ENCODE measurements around the gene NOC3L.

Gene NOC3L

GRCh38 chr10:94308866-94309265 is 53.9 kb downstream of the NOC3L start:
- Mint-ChIP-seq H3K4me3 (no peak overlapping the region), H3K27ac (no peak overlapping the region), H3K4me1 (ENCODE audit: low read depth) (peaks cover 2% of the 10 kb centered on the region), H3K36me3 (ENCODE audit: low read depth) (no peaks in the 10 kb centered on the region), H3K27me3 (ENCODE audit: low read depth) (peaks cover 74% of the 10 kb centered on the region), H3K9me3 (no peaks in the 10 kb centered on the region)
- no peak for DNase-seq (ENCODE audit: low spot score)

DNA sequence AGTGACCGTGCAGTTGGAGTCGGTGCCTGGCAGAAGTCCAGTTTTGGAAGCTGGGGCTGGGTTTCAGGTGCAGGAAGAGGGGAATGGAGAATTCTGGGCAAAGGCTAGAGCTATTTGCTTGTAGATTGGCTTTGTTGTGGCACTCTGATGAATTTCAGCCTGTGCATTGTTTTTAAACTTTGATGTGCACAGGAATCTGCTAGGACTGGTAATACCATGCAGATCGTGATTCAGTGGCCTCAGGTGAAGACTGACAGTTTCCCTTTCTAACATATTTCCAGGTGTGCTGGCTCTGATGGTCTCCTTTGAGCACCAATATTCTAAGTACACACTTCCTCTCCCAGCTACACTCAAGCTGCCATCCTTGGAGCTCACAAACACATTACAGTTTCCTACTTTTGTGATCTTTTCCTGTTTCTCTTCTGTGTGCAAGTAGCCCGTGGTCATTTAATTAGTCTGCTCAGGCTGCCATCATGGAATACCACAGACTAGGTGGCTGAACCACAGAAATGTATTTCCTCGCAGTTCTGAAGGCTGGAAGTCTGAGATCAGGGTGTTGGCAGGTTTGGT is 55.6 kb downstream of the NOC3L start:
- Mint-ChIP-seq H3K4me1 (ENCODE audit: low read depth) (peaks cover 2% of the 10 kb centered on the region), H3K27ac (no peak overlapping the region), H3K27me3 (ENCODE audit: low read depth) (peaks cover 78% of the 10 kb centered on the region), H3K4me3 (no peak overlapping the region), H3K9me3 (no peaks in the 10 kb centered on the region), H3K36me3 (ENCODE audit: low read depth) (no peaks in the 10 kb centered on the region)
- no peak for DNase-seq (ENCODE audit: low spot score)

DNA sequence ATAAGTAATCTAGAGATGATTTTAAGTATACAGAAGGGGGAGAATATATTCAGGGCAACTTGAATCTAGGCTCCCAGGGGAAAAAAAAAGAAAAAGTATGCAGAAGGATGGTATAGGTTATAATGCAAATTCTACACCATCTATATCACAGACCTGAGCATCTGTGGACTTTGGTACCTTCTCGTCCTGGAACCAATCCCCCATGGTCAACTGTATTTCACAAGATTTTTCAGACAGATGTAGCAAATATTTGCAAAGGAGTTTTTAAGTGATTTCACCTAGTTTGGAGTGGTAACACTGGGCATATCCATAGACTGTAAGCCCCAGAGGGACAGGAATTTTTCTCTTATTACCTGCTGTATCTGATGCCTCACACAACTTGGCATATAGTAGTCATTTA is 58.8 kb downstream of the NOC3L start:
- Mint-ChIP-seq H3K36me3 (ENCODE audit: low read depth) (no peaks in the 10 kb centered on the region), H3K9me3 (no peaks in the 10 kb centered on the region), H3K27ac (no peak overlapping the region), H3K4me1 (ENCODE audit: low read depth) (peaks cover 16% of the 10 kb centered on the region), H3K4me3 (no peak overlapping the region), H3K27me3 (ENCODE audit: low read depth) (peaks cover 78% of the 10 kb centered on the region)
- no peak for DNase-seq (ENCODE audit: low spot score)

- H3K4me1 Mint-ChIP-seq (ENCODE audit: low read depth): peaks cover 23% of the 10 kb centered on the region
- H3K9me3 Mint-ChIP-seq: no peaks in the 10 kb centered on the region
- DNase-seq (ENCODE audit: low spot score): no peak
- H3K4me3 Mint-ChIP-seq: no peak overlapping the region
- H3K36me3 Mint-ChIP-seq (ENCODE audit: low read depth): no peaks in the 10 kb centered on the region
- no peak overlapping the region for H3K27ac Mint-ChIP-seq
- H3K27me3 Mint-ChIP-seq (ENCODE audit: low read depth): peaks cover 74% of the 10 kb centered on the region
These were observed 62.7 kb downstream of the NOC3L start for GRCh38 chr10:94300042-94300441.

DNA sequence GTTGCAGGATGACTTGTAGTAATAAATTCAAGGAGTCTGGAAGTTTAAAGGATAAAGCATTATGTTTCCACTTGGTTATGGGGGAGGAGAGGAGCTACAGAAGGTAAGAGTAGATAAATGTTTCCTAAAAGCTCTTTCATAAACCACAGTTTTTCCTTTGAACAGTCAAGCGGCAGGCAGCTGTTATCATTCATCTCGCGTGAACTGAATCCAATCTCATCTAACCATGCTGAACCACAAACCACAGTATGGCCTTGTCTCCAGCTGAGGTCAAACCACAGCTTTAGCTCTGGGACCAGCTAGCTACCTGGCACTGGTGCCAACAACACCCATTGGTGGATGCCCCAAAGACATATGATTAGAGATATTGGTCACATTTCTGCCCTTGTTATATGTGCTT is 63.3 kb downstream of the NOC3L start:
- peaks cover 72% of the 10 kb centered on the region for H3K27me3 Mint-ChIP-seq (ENCODE audit: low read depth)
- H3K9me3 Mint-ChIP-seq: no peaks in the 10 kb centered on the region
- H3K4me3 Mint-ChIP-seq: peak overlapping the region; percentile 33

GRCh38 chr10:94294168-94294567 is 68.6 kb downstream of the NOC3L start:
- H3K4me1 Mint-ChIP-seq (ENCODE audit: low read depth): peaks cover 11% of the 10 kb centered on the region
- H3K27me3 Mint-ChIP-seq (ENCODE audit: low read depth): peaks cover 73% of the 10 kb centered on the region

More for the DNA sequence above, 63.3 kb downstream of the NOC3L start:
- Mint-ChIP-seq H3K4me1 (ENCODE audit: low read depth) (peaks cover 23% of the 10 kb centered on the region), H3K27ac (no peak overlapping the region), H3K36me3 (ENCODE audit: low read depth) (no peaks in the 10 kb centered on the region)
- DNase-seq (ENCODE audit: low spot score): peak; percentile 64

DNA sequence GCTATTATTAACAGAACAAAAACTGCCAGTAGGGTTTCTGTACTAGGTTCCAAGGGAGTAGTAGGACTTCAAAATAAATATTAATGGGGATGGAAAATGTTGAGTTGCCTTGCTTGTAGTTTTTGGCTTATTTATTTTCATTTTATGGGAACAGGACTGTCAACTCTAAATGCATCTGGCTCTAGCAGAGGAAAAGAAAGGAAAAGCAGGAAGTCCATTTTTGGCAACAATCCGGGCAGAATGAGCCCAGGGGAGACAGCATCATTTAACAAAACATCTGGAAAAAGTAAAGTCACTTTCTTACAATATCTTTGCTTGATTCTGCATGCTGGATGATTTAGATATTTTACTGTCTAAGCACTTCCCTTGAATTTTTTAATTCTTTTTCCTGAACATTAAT is 69.4 kb downstream of the NOC3L start:
- Mint-ChIP-seq H3K36me3 (ENCODE audit: low read depth) (no peaks in the 10 kb centered on the region), H3K4me1 (ENCODE audit: low read depth) (peaks cover 3% of the 10 kb centered on the region), H3K27me3 (ENCODE audit: low read depth) (peaks cover 68% of the 10 kb centered on the region), H3K27ac (no peak overlapping the region), H3K4me3 (no peak overlapping the region), H3K9me3 (no peaks in the 10 kb centered on the region)
- DNase-seq (ENCODE audit: low spot score): no peak

More at GRCh38 chr10:94294168-94294567, 68.6 kb downstream of the NOC3L start:
- no peaks in the 10 kb centered on the region for H3K9me3 Mint-ChIP-seq
- no peak overlapping the region for H3K27ac Mint-ChIP-seq
- no peak overlapping the region for H3K4me3 Mint-ChIP-seq
- H3K36me3 Mint-ChIP-seq (ENCODE audit: low read depth): no peaks in the 10 kb centered on the region
- no peak for DNase-seq (ENCODE audit: low spot score)

GRCh38 chr10:94292434-94293090 is 70.2 kb downstream of the NOC3L start:
- Mint-ChIP-seq H3K4me3 (no peak overlapping the region), H3K27ac (no peak overlapping the region), H3K36me3 (ENCODE audit: low read depth) (no peaks in the 10 kb centered on the region), H3K27me3 (ENCODE audit: low read depth) (peaks cover 68% of the 10 kb centered on the region), H3K9me3 (no peaks in the 10 kb centered on the region), H3K4me1 (ENCODE audit: low read depth) (no peaks in the 10 kb centered on the region)
- no peak for DNase-seq (ENCODE audit: low spot score)

- DNase-seq (ENCODE audit: low spot score): no peak
- Mint-ChIP-seq H3K36me3 (ENCODE audit: low read depth) (no peaks in the 10 kb centered on the region), H3K9me3 (no peaks in the 10 kb centered on the region), H3K4me1 (ENCODE audit: low read depth) (peaks cover 2% of the 10 kb centered on the region), H3K4me3 (no peak overlapping the region), H3K27ac (no peak overlapping the region), H3K27me3 (ENCODE audit: low read depth) (peaks cover 68% of the 10 kb centered on the region)
These were observed 74.2 kb downstream of the NOC3L start for GRCh38 chr10:94288361-94289101.

- Mint-ChIP-seq H3K4me1 (ENCODE audit: low read depth) (peaks cover 2% of the 10 kb centered on the region), H3K4me3 (no peak overlapping the region), H3K27ac (no peak overlapping the region), H3K9me3 (no peaks in the 10 kb centered on the region), H3K36me3 (ENCODE audit: low read depth) (no peaks in the 10 kb centered on the region), H3K27me3 (ENCODE audit: low read depth) (peaks cover 63% of the 10 kb centered on the region)
- no peak for DNase-seq (ENCODE audit: low spot score)
These were observed 75.4 kb downstream of the NOC3L start for GRCh38 chr10:94287336-94287735.

GRCh38 chr10:94286901-94287300 is 75.8 kb downstream of the NOC3L start:
- Mint-ChIP-seq H3K9me3 (no peaks in the 10 kb centered on the region), H3K4me3 (no peak overlapping the region), H3K27me3 (ENCODE audit: low read depth) (peaks cover 63% of the 10 kb centered on the region), H3K27ac (no peak overlapping the region), H3K4me1 (ENCODE audit: low read depth) (peaks cover 2% of the 10 kb centered on the region), H3K36me3 (ENCODE audit: low read depth) (no peaks in the 10 kb centered on the region)
- no peak for DNase-seq (ENCODE audit: low spot score)

DNA sequence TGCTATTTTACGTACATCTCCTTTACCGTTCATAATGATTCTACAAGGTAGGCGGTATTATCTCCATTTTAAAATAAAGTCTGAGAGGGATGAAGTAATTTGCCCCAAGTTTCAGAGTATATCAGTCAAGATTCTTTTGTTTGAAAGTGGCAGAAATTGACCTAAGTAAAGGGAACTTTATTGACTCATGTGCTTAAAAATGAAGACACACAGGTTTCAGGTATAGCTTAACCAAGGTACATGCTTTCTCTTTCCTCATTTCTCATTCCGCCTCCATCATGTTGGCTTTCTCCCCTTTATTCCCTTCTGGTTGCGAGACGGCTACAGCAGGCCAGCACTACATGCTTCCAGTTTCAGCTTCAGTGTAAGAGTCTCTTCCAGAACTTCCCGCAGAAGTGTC is 77.5 kb downstream of the NOC3L start:
- DNase-seq (ENCODE audit: low spot score): no peak
- Mint-ChIP-seq H3K27ac (no peak overlapping the region), H3K4me3 (no peak overlapping the region), H3K4me1 (ENCODE audit: low read depth) (peaks cover 2% of the 10 kb centered on the region), H3K9me3 (no peaks in the 10 kb centered on the region), H3K36me3 (ENCODE audit: low read depth) (no peaks in the 10 kb centered on the region), H3K27me3 (ENCODE audit: low read depth) (peaks cover 56% of the 10 kb centered on the region)
